CD4-positive, alpha-beta T cell treated with Interleukin-10 for 1 hour (primary cell): Measurements from ENCODE around the gene GRAMD2A.
"Not testable (repeated sequence)": the region's sequence is repeated elsewhere in the genome, so short reads cannot be mapped to it uniquely, and the experiment has no call there.

ENCODE experiments used
- DNase-seq: peaks from one replicate; pipeline ENCODE4 v3.0.0-alpha.2; 2020

Gene GRAMD2A

DNA sequence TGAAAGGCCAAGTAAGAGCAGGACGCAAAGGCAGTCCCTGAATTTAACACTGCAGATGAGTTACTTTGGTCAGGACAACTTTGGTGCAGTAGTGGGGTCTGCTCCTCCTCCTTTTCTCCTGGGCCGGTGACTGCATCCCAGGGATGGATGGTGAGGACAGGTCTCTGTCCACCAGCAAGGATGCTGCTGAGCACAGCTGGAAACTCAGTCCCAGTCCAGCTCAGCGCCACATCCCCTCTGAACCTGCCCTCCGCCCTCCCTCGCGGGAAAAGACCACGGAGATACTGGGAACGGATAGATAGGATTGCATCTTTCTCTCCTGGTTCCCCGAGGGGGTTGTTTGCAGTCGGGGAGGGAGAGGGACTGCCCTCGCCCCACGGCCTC, 13.8 kb downstream of the GRAMD2A start:
- DNase-seq = no peak

DNA sequence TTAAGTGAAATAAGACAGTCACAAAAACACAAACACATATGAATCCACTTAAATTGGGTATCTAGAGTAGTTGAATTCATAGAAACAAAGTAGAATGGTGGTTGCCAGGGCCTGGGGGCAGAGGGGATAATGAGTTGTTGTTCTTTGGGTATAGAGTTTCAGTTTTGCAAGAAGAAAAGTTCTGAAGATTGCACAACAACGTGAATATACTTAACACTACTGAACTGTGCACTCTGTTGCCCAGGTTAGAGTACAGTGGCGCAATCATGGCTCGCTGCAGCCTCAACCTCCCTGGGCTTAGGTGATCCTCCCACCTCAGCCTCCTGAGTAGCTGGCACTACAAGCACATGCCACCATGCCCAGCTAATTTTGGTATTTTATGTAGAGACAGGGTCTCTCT, 14.9 kb downstream of the GRAMD2A start:
- no peak for DNase-seq

DNA sequence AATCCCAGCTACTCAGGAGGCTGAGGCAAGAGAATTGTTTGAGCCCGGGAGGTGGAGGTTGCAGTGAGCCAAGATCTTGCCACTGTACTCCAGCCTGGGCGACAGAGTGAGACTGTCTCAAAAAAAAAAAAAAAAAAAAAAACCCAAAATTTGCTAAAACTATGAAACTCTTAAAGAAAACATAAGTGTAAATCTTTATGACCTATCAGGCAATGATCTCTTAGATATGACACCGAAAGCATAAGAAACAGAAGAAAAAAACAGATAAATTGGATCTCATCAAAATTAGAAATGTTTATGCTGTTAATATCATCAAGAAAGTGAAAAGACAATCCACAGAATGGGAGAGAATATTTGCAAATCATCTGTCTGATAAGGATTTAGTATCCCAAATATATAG, 15.3 kb downstream of the GRAMD2A start:
- DNase-seq = no peak

DNA sequence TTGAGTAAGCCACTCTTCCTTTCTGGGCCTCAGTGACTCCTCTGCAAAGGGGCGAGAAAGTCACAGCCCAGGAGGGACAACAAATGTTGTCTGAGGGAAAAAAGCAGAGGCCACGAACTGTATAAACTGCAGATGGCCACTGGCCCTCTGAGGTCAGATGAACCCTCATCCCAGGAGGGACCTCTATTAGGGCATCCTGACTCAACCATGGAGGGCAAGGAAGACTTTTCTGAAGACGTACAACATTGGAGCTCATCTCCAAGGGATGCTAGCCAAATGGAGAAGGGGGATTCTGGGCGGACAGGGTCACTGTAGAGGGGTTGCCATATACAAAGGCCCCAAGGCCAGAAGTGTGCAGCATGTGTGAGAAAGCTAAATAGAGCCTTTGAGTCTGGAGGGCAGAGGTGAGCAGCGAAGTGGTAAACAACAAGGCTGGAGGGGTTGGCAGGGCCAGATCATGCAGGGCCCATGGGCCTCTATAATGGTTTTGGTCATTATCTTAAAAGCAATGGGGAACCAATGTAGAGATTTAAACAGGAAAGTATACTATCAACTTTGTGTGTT, 16.7 kb downstream of the GRAMD2A start:
- DNase-seq = no peak

DNA sequence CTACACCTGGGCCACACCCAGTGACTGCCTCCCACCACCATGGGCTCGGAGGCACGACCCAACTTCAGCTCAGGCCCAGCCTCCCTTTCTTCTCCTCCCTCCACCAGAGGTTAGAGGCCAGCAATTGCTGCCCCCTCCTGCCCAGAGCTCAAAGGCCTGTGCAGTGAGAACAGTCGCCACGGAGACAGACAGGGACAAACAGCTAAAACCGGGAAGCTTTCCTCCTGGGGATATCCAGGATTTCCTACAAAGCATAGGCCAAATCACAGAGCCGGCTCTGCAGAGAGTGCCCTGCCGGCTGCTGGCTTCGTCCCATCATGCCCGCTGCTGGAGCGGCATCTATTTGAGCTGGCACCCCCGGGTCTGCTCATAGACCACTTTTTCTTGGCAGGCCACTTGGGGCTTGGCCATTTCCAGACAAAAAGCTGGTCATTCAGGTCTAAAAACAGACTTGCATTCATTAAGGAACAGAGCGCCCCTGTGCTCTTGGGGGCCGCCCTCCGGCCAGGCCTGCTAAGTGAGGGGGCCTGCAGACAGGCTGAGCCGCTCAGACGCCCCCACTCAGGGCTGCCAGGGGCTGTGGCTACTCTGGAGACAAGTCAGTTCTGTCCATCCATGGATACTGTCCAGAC, 17.5 kb downstream of the GRAMD2A start:
- no peak for DNase-seq

DNA sequence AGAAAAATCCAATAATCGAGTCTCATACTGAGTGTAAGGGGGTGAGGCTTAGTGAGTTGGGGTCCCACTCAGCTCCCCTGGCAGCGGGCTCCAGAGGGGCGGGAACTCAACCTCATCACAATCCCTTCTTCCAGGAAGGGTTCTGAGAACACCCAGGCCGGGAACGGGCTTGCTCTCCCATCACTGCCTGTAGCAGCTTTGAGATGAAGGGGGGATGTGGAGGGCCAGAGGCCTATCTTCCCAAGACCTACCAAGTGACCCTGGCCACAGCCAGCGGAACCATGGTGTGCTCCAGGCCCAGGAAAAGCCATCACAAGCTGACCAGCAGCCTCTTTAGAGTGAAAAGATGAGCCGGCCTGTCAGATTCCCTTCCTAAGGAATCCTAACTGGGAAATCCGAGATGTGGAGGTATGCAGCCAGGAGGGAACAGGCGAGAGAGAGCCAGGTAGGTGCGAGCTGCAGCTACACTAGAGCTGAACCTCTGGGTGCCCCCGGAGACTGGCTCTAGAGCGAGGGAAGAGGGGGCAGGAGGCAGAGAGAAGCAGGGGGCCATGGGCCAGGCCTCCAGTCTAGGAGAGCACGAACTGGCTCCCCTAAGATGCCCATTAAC, 18.5 kb downstream of the GRAMD2A start:
- no peak for DNase-seq

DNA sequence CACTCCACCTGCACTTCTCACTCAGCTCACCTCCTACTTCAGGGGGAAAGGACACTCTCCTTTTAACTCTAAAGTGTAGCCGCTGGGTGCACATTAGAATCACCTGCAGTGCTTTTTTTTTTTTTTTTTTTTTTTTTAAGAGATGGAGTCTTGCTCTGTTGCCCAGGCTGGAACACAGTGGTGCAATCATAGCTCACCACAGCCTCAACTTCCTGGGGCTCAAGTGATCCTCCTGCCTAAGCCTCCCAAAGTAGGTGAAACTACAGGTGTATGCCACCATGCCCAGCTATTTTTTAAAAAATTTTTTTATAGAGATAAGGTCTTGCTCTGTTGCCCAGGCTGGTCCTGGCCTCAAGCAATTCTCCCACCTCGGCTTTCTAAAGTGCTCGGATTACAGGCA, 20.8 kb downstream of the GRAMD2A start:
- DNase-seq = no peak

DNA sequence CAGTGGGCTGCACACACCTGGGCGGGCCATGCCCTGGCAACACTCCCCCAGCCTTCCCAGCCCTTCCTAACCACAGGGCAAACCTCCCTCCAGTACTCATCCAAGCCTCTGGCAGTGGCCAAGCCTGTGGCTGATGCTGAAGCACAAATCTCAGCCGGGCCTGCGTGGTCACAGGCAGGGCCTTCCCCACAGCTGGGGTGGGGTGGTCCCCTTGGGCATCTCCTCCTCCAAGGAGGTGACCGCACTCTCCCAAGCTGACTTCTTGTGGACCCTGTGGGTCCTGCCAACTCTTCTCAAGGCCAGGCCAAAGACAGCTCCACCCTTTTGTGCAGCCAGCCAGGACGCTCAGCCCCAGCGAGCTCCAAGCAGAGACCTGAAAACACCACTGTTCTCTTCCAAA, 21.4 kb downstream of the GRAMD2A start:
- no peak for DNase-seq

DNA sequence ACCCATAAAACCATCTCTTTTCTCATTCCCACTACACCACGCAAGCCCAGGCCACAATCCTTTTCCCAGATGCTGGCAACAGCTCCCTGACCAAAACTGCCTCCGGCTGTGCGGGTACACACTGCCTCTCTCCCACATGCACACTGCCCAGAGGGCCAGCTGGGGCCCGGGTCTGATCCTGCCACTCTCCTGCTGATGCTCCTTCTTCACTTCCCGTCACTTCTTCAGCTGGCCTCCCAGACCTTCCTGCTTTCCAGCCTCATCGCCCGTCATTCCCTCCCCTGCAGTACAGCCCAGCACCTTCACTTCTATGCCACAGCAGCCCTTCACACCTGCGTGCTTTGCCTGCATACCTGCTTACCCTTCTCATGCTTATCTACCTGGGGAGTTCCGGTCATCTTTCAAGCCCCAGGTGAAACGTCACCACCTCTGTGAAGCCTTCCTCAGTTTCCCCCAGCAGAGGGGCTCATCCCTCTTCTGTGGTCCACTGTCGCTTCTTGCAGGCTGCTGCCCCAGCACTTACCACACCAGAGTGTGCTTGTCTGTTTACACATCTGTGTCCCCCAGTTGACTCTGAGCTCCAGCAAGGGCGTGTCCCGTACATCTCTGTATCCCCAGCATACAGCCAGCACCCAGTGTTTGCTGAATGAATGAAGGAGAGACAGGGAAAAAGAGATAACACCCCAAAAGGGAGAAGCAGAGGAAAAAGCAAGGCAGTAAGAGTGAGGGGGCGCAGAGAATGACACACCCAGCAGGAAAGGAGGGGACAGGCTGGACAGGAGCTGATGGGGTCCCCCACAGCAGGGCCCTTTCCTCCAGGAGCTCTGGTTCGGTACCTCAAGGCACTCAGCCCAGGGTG, 22.2 kb downstream of the GRAMD2A start:
- no peak for DNase-seq

DNA sequence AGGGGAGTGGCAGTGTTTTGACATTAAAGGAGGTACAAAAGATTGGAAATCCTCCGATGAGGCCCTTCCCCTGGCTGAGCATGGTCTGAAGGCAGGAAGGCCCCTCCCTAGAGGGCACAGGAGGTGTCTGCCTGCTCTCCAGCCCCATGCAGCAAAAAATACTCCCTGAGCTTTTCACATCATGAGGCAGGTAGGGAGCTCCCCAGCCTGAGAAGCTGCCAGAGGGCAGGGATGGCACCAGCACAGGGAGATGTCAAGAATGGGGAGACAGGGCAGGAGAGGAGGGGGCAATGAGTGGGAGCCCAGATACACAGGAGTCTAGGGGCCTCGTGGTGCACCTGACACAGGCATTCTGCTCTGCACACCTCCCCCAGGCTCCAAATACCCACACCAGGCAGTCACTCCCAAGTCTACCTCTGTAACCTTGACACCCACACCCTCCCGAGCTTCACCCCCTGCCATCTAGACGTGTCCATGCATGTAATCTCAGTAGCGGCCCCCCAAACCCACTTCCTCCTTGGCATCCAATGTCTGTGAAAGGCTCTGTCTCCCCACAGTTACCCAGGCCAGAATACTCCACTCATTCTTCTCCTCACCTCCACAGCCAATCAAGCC, 22.9 kb downstream of the GRAMD2A start:
- no peak for DNase-seq

DNA sequence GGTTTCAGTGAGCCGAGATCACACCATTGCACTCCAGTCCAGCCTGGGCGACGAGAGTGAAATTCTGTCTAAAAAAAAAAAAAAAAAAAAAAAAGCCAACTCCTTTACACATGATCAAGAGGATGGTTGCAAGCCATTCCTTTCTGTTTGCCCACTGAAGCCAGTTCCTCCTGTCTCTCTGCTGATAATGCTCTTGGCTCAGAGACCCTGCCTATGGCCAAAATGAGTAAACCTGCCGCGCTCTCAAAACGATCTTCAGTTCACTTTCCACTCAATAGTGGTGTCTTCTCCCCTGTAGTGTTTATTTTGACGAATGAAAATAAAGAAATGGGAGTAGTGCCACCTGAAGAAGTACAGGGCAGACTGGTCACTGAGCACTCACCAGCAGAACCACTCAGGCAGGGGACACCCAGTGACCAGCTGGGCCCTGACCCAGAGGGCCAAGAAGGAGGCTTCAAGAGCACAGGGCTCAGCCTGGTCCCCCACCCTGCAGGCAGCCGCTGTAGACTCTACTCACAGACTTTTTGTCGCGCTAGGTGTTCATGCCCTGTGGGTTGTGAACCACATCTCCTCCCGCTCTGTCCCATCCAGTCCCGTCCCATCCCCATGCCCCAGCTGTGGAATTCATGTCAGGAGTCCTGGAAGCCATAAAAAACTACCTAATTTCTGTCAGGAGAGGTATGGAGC, 23.6 kb downstream of the GRAMD2A start:
- DNase-seq = no peak

DNA sequence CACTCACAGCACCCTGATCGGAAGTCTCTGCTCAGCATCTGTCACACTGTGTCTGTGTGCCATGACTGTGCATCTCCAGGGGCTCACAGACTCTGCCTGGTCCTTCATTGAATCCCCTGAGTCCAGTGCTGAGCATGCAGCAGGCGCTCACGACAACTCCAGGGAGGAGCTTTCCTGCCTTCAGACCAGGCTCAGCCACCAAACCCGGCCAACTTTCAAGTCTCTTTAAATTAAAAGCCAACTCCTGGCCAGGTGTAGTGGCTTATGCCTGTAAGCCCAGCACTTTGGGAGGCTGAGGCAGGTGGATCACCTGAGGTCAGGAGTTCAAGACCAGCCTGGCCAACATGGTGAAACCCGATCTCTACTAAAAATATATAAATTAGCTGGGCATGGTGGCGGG, 24.2 kb downstream of the GRAMD2A start:
- no peak for DNase-seq

DNA sequence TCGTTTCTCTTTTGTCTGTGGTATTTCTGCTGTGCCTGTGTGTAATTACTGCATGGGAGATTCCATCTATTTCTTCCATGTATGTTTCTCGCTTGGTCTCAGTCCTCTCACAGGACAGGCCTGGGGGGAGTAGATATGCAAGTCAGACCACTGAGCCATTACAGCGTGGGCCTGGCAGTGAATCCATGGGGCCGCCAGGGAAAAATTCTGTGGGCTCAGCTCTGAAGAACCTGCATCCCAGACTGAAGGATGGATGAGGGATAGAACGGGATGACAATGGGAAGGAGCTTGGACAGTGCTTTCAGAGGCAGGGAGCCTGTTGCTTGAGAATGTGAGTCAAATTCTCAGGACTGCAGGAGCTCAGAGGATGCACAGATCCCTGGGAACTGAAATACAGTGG, 24.8 kb downstream of the GRAMD2A start:
- no peak for DNase-seq

DNA sequence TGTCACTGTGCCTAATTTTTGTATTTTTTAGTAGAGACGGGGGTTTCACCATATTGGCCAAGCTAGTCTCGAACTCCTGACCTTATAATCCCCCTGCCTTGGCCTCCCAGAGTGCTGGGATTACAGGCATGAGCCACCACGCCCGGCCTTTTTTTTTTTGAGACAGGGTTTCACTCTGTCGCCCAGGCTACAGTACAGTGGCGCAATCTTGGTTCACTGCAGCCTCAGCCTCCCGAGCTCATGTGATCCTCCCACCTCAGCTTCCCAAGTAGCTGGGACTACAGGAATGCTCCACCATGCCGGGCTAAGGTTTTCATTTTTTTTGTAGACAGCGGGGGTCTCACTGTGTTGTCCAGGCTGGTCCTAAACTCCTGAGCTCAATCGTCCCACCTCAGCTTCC, 25.6 kb downstream of the GRAMD2A start:
- DNase-seq = not testable (repeated sequence)

DNA sequence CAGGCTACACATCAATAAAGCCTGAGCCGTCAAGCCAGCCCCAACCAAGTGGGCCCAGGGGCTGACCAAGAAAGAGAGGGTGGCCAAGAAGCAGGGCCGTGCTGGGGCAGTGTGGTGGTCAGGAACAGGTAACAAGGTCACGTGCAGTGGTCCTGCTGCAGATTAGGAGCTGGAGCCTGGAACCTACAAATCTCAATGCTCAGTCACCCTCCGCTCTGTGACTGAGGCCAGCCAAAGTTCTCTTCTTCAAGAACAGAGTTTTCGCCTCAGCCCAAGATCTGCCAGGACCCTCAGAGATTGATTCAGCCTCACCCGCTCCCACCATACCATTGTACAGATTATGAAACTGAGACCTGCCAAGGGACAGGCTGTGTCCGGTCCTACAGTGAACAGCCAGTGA, 26.9 kb downstream of the GRAMD2A start:
- DNase-seq = no peak

DNA sequence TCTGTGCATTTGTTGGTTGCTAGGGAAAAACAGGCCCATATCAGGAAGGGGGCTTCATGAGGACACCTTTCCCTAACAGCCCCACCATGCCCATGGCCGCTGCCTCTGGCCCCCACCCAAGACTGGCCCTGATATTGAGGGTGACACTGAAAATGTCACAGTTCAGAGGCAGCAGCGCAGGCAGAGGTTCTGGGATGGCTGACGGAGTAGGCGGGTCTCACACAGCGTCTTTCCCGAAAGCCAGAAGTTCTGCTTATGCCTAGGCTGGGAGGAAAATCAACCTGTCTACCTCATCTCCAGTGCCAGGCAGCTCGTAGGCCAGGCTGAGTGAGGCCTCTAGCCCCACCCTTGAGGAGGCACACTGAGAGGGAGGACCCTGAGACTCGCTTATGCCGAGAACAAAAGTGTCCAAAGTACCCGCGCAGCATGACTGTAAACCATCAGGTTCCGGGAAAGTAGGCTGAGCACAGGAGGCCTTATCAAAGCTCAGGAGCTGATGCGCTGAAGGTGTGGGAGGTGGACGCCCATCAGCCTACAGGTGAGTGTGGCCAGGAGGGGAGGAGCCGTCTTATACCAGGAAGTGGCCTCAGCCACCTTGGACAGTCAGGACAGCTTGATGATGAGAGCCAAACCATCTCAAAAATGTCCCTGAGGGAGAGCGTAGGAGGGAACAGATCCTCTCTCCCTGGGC, 27.5 kb downstream of the GRAMD2A start:
- DNase-seq = no peak

DNA sequence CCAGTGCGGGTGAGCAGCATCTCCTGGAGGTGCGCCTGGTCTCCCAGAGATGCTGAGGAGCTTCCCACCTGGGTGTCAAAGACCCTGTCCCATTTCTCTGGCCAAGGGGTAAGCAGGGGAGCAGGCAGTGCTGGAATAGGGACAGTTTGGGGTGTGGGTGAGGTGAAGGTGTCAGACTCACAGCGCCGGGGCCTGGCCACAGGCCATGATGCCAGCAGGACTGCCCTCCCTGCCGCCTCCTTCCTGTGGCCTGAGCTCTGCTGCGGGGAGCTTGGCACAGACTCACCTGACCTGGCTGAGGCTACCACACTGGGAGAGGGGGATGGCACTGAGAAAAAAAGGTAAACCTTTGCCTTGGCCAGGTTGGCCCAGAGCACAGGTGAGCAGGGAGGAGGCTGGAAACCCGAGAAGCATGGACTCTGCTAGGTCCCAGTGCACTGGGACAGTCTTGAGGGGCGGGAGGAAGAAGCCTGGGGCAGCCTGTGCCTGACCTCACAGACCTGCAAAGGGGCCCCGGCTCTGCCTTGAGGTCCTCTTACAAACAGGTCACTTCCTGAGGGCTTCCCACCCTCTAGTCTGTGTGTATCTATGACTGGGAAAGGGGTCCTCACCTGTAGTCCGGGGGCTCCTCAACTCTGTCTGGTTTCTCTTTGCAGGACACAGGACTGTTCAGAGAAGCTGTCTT, 28.2 kb downstream of the GRAMD2A start:
- no peak for DNase-seq

DNA sequence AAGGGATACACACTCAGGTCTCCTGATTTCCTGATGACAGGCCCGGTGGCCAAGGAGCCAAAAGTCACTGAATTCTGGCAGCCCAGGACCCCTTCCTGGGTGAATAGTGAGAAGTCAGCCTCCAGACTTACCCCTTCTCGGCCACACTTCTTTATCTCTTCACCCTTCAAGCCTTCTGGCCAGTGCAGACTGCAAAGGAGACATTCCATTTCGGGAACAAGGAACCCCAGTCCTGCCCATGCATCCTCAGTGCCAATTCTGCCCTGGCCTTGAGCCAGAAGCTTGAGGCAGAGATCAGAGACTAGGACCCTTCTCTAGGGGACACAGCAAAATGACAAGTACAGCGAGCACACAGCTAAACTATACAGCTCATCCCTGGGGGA, 28.8 kb downstream of the GRAMD2A start:
- no peak for DNase-seq

DNA sequence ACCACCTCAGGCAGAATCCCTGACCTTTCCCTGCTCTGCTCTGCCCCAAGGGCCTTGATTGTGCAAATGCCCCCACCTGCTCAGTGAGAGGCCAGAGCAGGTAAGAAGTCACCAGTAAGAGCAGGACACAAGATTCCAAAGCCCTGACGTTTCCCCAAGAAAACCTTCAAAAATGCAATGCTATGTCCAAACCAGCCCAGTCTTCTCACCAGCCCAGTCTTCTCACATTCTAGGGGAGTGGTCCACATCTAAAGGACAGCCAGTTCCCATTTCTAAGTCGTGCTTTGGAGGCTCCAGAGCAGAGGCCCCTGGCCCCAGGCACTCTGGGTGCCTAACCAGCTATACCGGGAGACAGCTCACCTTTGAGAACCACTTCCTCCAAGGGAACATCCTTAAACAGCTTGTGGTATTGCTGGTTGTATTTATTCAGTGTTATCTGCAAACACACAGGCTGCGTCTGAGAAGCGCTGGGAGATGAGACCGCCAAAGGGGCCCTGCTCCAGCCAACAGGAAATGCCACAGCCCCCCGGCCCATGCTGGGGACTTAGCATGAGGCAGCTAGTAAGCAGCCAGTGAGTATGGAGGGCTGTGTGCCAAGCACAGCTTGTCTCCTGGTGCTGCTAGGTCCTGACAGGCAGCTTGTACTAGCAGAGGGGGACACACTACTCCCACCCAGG, 29.3 kb downstream of the GRAMD2A start:
- no peak for DNase-seq

DNA sequence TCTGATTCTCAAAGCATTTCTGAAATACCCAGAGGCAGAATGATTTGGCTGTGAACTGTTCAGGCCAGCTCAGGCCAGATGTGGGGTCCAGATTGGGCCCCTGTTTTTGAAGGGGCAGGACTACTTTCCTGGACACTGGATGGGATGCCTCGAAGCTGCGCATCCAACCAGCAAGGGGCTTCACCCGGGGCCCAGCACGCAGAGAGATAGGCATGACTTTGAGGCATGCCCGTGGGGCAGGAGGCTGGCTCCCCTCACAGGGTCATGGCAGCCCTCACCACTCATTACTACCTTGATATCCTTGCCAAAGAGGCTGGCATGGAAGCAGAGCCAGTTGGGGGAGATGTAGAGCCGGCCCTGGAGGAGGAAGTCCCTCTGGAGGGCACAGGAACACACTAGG, 30.1 kb downstream of the GRAMD2A start:
- DNase-seq = no peak
